Measurements from ENCODE around the gene PNPO. TPM values are rescaled to one million over a fixed set of nuclear protein-coding genes. Genes with fewer than 3 reads are reported as not detected.

The PNPO gene
- total and polyA plus RNA-seq, 2 of the 13 experiments (the other 11 are each of a cell fraction or from before 2014, with no cell fraction given): 47.9 to 63.3 TPM

DNA sequence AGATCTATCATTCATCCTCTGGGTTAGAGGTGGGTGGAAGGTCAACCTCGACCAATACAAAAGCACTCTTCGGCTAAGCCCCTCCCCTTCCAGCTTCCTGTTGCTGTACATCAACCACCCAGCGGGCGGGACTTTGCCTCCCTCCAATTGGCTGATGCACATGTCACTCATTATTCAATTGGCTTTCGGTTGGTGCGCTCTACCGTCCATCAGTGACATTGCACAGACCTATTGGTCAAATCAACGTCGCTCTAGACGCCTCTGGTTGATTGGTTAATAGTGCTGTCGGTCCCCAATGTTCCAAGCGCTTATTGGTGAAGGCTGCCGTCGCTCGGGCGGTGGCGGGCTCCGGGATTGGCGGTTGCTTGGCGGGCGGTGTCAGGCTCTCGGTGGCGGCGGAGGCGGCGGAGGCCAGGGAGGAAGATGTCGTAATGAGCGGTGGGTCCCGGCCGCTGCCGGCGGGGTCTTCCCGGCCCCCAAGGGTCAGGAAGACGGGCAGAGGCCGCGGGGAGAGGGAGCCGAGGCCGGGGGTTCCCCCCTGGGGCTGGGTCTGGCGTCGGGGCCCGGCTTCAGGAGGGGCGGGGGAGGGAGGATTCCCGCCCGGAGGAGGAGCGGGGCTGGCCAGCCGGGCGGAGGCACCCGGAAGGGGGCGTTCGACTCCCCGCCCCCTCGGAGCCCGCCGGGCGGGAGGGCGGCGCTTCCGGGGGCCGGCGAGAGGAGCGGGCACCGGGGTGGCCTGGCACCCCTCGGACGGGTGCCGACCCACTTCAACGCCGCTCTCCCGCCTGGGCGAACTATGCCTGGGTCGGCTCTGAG, 45.3 kb upstream of the PNPO start, which contains the start of gene SP2 (continued):
- no peak for TF ChIP-seq ZNF18 (CRISPR knock-in tag; IDR thresholded peaks at IDR 0.05; ENCODE audit: insufficient replicate concordance)
- TF ChIP-seq JARID2 (CRISPR knock-in tag; IDR thresholded peaks at IDR 0.05; ENCODE audit: insufficient replicate concordance): no peak
- peak; percentile 85; the same call in 1 of the 2 replicates for TF ChIP-seq SIN3A (IDR thresholded peaks at IDR 0.05; ENCODE audit: borderline replicate concordance, low read depth, low read length)
- TF ChIP-seq, protein P1, sequence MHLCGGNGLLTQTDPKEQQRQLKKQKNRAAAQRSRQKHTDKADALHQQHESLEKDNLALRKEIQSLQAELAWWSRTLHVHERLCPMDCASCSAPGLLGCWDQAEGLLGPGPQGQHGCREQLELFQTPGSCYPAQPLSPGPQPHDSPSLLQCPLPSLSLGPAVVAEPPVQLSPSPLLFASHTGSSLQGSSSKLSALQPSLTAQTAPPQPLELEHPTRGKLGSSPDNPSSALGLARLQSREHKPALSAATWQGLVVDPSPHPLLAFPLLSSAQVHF (CRISPR knock-in tag; IDR thresholded peaks at IDR 0.05): 0 out of 2 replicates have a peak, but pooled peaks have one; percentile 49
- TF ChIP-seq MAZ (IDR thresholded peaks at IDR 0.05; ENCODE audit: borderline replicate concordance, low read depth, low read length): peak; percentile 99
- TF ChIP-seq MAZ (CRISPR knock-in tag; IDR thresholded peaks at IDR 0.05; ENCODE audit: low read depth): peak; percentile 73
- peak; percentile 91 for TF ChIP-seq CHD2 (IDR thresholded peaks at IDR 0.05; ENCODE audit: low read depth, low read length)
- TF ChIP-seq FOXK2 (IDR thresholded peaks at IDR 0.05): peak; percentile 97
- no peak for TF ChIP-seq ZNF362 (CRISPR knock-in tag; IDR thresholded peaks at IDR 0.05; ENCODE audit: borderline replicate concordance)
- no peak for TF ChIP-seq TEAD3 (CRISPR knock-in tag; optimal IDR thresholded peaks at IDR 0.05; ENCODE audit: borderline replicate concordance)
- TF ChIP-seq, protein P2, sequence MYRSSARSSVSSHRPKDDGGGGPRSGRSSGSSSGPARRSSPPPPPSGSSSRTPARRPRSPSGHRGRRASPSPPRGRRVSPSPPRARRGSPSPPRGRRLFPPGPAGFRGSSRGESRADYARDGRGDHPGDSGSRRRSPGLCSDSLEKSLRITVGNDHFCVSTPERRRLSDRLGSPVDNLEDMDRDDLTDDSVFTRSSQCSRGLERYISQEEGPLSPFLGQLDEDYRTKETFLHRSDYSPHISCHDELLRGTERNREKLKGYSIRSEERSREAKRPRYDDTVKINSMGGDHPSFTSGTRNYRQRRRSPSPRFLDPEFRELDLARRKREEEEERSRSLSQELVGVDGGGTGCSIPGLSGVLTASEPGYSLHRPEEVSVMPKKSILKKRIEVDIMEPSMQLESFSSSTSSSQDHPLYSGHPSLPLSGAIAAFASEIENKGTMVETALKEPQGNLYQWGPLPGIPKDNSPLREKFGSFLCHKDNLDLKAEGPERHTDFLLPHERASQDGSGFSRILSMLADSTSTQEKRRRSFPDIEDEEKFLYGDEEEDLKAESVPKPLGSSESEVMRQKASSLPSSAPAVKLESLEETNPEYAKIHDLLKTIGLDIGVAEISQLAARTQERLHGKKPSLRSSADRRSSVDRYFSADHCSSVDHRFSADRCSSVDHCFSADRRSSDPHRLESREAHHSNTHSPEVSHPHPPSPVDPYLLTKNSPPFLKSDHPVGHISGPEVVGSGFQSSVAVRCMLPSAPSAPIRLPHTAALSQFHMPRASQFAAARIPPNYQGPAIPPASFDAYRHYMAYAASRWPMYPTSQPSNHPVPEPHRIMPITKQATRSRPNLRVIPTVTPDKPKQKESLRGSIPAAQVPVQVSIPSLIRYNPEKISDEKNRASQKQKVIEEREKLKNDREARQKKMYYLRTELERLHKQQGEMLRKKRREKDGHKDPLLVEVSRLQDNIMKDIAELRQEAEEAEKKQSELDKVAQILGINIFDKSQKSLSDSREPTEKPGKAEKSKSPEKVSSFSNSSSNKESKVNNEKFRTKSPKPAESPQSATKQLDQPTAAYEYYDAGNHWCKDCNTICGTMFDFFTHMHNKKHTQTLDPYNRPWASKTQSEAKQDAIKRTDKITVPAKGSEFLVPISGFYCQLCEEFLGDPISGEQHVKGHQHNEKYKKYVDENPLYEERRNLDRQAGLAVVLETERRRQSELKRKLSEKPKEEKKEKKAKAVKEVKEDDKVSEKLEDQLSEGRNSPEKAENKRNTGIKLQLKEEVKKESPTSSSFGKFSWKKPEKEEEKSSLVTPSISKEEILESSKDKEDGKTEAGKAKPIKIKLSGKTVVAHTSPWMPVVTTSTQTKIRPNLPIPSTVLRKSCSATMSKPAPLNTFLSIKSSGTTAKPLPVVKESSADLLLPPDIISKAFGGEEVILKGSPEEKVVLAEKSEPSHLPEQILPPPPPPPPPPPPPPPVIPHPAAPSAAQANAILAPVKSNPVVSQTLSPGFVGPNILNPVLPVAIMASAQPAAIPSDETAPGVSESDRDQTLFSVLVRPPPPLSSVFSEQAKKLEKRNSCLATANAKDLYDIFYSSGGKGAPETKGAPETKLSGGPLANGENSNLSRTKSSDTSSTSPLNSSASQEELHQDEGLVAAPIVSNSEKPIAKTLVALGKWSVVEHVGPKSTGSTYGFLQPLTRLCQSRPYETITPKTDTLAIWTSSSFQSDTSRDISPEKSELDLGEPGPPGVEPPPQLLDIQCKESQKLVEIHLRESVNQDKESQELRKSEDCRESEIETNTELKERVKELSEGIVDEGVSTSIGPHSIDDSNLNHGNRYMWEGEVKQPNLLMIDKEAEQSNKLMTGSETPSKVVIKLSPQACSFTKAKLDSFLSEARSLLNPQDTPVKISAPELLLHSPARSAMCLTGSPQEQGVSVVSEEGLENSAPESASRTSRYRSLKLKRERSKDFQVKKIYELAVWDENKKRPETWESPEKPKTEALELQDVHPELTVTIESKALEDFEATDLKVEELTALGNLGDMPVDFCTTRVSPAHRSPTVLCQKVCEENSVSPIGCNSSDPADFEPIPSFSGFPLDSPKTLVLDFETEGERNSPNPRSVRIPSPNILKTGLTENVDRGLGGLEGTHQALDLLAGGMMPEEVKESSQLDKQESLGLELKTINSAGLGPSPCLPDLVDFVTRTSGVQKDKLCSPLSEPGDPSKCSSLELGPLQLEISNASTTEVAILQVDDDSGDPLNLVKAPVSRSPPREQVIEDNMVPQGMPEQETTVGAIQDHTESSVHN (CRISPR knock-in tag; IDR thresholded peaks at IDR 0.05): no peak
- peak; percentile 84; the same call in 1 of the 2 replicates for TF ChIP-seq NRL (CRISPR knock-in tag; IDR thresholded peaks at IDR 0.05; ENCODE audit: borderline replicate concordance)
- no peak; the same call in 1 of the 2 replicates for TF ChIP-seq ZSCAN20 (CRISPR knock-in tag; IDR thresholded peaks at IDR 0.05; ENCODE audit: borderline replicate concordance)
- TF ChIP-seq MYC (CRISPR knock-in tag; IDR thresholded peaks at IDR 0.05; ENCODE audit: borderline replicate concordance): peak; percentile 28; the same call in 1 of the 2 replicates
- no peak for TF ChIP-seq ZNF780A (CRISPR knock-in tag; IDR thresholded peaks at IDR 0.05)
- TF ChIP-seq EEA1 (CRISPR knock-in tag; IDR thresholded peaks at IDR 0.05; ENCODE audit: borderline replicate concordance): 0 out of 2 replicates have a peak, but pooled peaks have one; percentile 55
